WTC11 (cell line): Measurements from ENCODE around the gene FCN2. TPM values are rescaled to one million over a fixed set of nuclear protein-coding genes. Genes with fewer than 3 reads are reported as not detected.

Source experiments
- ATAC-seq: fragments of 200-7000 bp; cut with Tn5 transposase; 2 replicates; pipeline ENCODE4 v1.10.0; 2021; ENCODE audit warnings: mild to moderate bottlenecking, moderate library complexity
- CTCF ChIA-PET: fragments of 300-600 bp; sonication (Branson Sonifier 250); formaldehyde crosslinking; loops from one replicate; lab custom pipeline; 2021; ENCODE audit warnings: antibody characterized with exemption; lab: Charles Lee
- POLR2A ChIA-PET: fragments of 350-600 bp; sonication (Branson Sonifier 250); formaldehyde crosslinking; loops from one replicate; lab custom pipeline; 2021; ENCODE audit warnings: antibody characterized with exemption; lab: Charles Lee
- DNase-seq: peaks from one replicate; pipeline ENCODE4 v3.0.0; 2021; ENCODE audit warnings: low spot score
- H3K27ac Mint-ChIP-seq: 2 replicates; pipeline ENCODE4 v1.8.0; 2021; ENCODE audit warnings: mixed read lengths
- H3K27me3 Mint-ChIP-seq: 2 replicates; pipeline ENCODE4 v1.8.0; 2021; ENCODE audit warnings: low read depth, mild to moderate bottlenecking, moderate library complexity, mixed read lengths
- H3K36me3 Mint-ChIP-seq: 2 replicates; pipeline ENCODE4 v1.8.0; 2021; ENCODE audit warnings: mixed read lengths
- H3K4me1 Mint-ChIP-seq: 2 replicates; pipeline ENCODE4 v1.8.0; 2022; ENCODE audit warnings: mixed read lengths
- H3K4me3 Mint-ChIP-seq: 2 replicates; pipeline ENCODE4 v1.8.0; 2021; ENCODE audit warnings: mild to moderate bottlenecking, moderate library complexity, mixed read lengths
- H3K9me3 Mint-ChIP-seq: 2 replicates; pipeline ENCODE4 v1.8.0; 2021; ENCODE audit warnings: mixed read lengths
- ATF3 ChIP-seq: sonication (generic); formaldehyde crosslinking; conservative IDR thresholded peaks from 2 replicates; pipeline ENCODE4 v1.8.1; 2022; ENCODE audit warnings: mild to moderate bottlenecking, missing genetic modification reagents
- CBFB ChIP-seq: sonication (generic); formaldehyde crosslinking; IDR thresholded peaks from 2 replicates; pipeline ENCODE4 v1.8.1; 2022; ENCODE audit warnings: mild to moderate bottlenecking, low read depth, missing genetic modification reagents
- EMX1 ChIP-seq: fragments of 250-450 bp; sonication (Bioruptor Pico); IDR thresholded peaks from 2 replicates; pipeline ENCODE4 v1.8.0; 2021; ENCODE audit warnings: mild to moderate bottlenecking
- ETV6 ChIP-seq: sonication (generic); formaldehyde crosslinking; IDR thresholded peaks from 2 replicates; pipeline ENCODE4 v1.8.1; 2022; ENCODE audit warnings: mild to moderate bottlenecking, missing genetic modification reagents
- FOXP1 ChIP-seq: sonication (generic); formaldehyde crosslinking; IDR thresholded peaks from 2 replicates; pipeline ENCODE4 v1.8.0; 2022; ENCODE audit warnings: missing genetic modification reagents, mild to moderate bottlenecking, moderate library complexity, borderline replicate concordance
- FOXP4 ChIP-seq: sonication (generic); formaldehyde crosslinking; IDR thresholded peaks from 2 replicates; pipeline ENCODE4 v1.8.0; 2022; ENCODE audit warnings: mild to moderate bottlenecking, missing genetic modification reagents
- GABPB1 ChIP-seq: sonication (generic); formaldehyde crosslinking; IDR thresholded peaks from 2 replicates; pipeline ENCODE4 v1.8.1; 2023; ENCODE audit warnings: mild to moderate bottlenecking, missing genetic modification reagents
- GRHL2 ChIP-seq: fragments of 250-450 bp; sonication (Bioruptor Pico); IDR thresholded peaks from 2 replicates; pipeline ENCODE4 v1.8.0; 2022; ENCODE audit warnings: mild to moderate bottlenecking, moderate library complexity; ENCODE audit not compliant: insufficient replicate concordance, severe bottlenecking
- HMGA2 ChIP-seq: fragments of 250-450 bp; sonication (Bioruptor Pico); IDR thresholded peaks from 2 replicates; pipeline ENCODE4 v1.4.0; 2021; ENCODE audit warnings: mild to moderate bottlenecking, moderate library complexity
- NR3C1 ChIP-seq: sonication (generic); formaldehyde crosslinking; conservative IDR thresholded peaks from 2 replicates; pipeline ENCODE4 v1.8.1; 2023; ENCODE audit warnings: low read depth, mild to moderate bottlenecking, missing genetic modification reagents
- PREB ChIP-seq: sonication (generic); formaldehyde crosslinking; IDR thresholded peaks from 2 replicates; pipeline ENCODE4 v1.8.1; 2022; ENCODE audit warnings: mild to moderate bottlenecking, missing genetic modification reagents, moderate library complexity, borderline replicate concordance
- SOX15 ChIP-seq: fragments of 250-450 bp; sonication (Bioruptor Pico); IDR thresholded peaks from 2 replicates; pipeline ENCODE4 v1.9.0; 2021; ENCODE audit warnings: mild to moderate bottlenecking
- TEAD1 ChIP-seq: sonication (generic); formaldehyde crosslinking; IDR thresholded peaks from 2 replicates; pipeline ENCODE4 v1.8.0; 2022; ENCODE audit warnings: mild to moderate bottlenecking, missing genetic modification reagents
- USF2 ChIP-seq: sonication (generic); formaldehyde crosslinking; IDR thresholded peaks from 2 replicates; pipeline ENCODE4 v1.8.1; 2023; ENCODE audit warnings: mild to moderate bottlenecking, missing genetic modification reagents, moderate library complexity
- ZNF263 ChIP-seq: sonication (generic); formaldehyde crosslinking; IDR thresholded peaks from 2 replicates; pipeline ENCODE4 v1.8.1; 2022; ENCODE audit warnings: low read depth, mild to moderate bottlenecking, moderate library complexity, missing genetic modification reagents
- ZNF396 ChIP-seq: fragments of 250-450 bp; sonication (Bioruptor Pico); IDR thresholded peaks from 2 replicates; pipeline ENCODE4 v1.8.0; 2021; ENCODE audit warnings: mild to moderate bottlenecking, moderate library complexity, borderline replicate concordance
- total RNA-seq: library from RNA; stranded (reverse); gene quantifications from 3 replicates; pipeline ENCODE4 v1.2.3, GENCODE V29; 2021

Gene FCN2
- total RNA-seq, 1 experiment from 2014 or later, result not detected

- Mint-ChIP-seq H3K27ac (no peak overlapping the region), H3K36me3 (no peaks in the 10 kb centered on the region), H3K27me3 (no peaks in the 10 kb centered on the region; the same call in 1 of the 2 replicates), H3K9me3 (no peaks in the 10 kb centered on the region), H3K4me3 (no peak overlapping the region), H3K4me1 (no peaks in the 10 kb centered on the region)
- ChIA-PET POLR2A (no interaction called here), CTCF (no interaction called here)
- DNase-seq, result no peak
- TF ChIP-seq EMX1 (no peak), CBFB (CRISPR knock-in tag) (no peak), SOX15 (no peak)
- ATAC-seq, result no peak
Measured at GRCh38 chr9:134877541-134877940, 3.1 kb upstream of the FCN2 start.

DNA sequence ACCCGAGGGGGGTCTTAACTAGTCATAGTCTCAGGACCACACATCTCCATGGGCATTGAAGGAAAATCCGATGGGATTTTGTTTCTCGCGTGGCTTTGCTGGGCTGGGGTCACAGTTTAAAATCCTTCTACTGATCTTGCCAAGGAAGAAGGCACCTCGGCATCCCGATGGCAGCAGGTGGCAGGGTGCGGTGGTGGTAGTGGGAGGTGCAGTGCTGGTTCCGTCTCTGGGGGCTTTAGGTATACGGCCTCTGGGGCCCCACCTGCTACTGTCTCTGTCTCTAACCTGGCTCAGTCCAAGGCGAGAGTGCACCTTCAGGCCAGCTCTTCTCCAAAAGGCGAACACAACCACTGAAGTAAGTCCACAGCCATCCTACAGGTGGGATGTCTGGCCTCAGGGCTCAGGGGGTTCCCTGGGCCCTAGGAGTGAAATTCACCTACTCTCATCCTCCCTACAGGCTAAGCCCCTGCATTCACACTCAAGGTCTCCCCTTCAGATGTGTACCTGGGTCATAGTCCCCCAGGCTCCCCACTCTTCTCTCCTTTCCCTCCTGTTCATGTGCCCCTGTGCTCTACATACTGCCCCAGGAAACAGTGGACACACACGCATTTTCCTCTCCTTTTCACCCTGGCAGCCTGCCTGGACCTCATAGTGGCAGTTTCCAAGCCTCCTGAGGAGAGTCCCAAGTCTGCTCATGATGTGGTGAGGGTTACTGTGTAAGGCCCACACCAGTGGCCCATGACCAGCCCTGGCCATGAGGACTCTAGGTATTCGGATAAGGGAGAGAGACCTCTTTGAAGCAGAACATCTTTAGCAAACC is 736 bp upstream of the FCN2 start:
- no peaks in the 10 kb centered on the region for H3K4me1 Mint-ChIP-seq

GRCh38 chr9:134881313-134881670 is 682 bp downstream of the FCN2 start:
- H3K4me1 Mint-ChIP-seq, result no peaks in the 10 kb centered on the region
- TF ChIP-seq FOXP1 (CRISPR knock-in tag) (no peak), PREB (CRISPR knock-in tag) (no peak), ZNF263 (CRISPR knock-in tag) (no peak), TEAD1 (no peak), ETV6 (CRISPR knock-in tag) (no peak), ZNF396 (no peak), FOXP4 (CRISPR knock-in tag) (no peak), EMX1 (no peak), USF2 (CRISPR knock-in tag) (no peak), GABPB1 (CRISPR knock-in tag) (no peak), HMGA2 (CRISPR knock-in tag) (no peak), ATF3 (CRISPR knock-in tag) (no peak), GRHL2 (CRISPR knock-in tag) (no peak), NR3C1 (CRISPR knock-in tag) (no peak)
- TF ChIP-seq, all 79 proteins: peak for 0
- Mint-ChIP-seq H3K36me3 (no peaks in the 10 kb centered on the region), H3K27ac (no peak overlapping the region), H3K4me3 (no peak overlapping the region), H3K27me3 (no peaks in the 10 kb centered on the region; the same call in 1 of the 2 replicates), H3K9me3 (no peaks in the 10 kb centered on the region)
- DNase-seq, result no peak
- POLR2A ChIA-PET, result no interaction called here
- ATAC-seq, result no peak
- CTCF ChIA-PET, result no interaction called here

More for the DNA sequence above, 736 bp upstream of the FCN2 start:
- DNase-seq (no peak), ATAC-seq (no peak)
- no peak for TF ChIP-seq SOX15
- Mint-ChIP-seq H3K9me3 (no peaks in the 10 kb centered on the region), H3K27ac (no peak overlapping the region), H3K27me3 (no peaks in the 10 kb centered on the region; the same call in 1 of the 2 replicates), H3K36me3 (no peaks in the 10 kb centered on the region), H3K4me3 (no peak overlapping the region)
- CTCF ChIA-PET, result no interaction called here
- POLR2A ChIA-PET, result no interaction called here
